ENCODE results near the gene CFAP45.

CFAP45 gene

GRCh38 chr1:159851407-159851806, 48.6 kb downstream of the CFAP45 start:
- DNase-seq (ENCODE audit: low spot score) = no peak

GRCh38 chr1:159849626-159850366, 50.2 kb downstream of the CFAP45 start:
- no peak for DNase-seq (ENCODE audit: low spot score)

GRCh38 chr1:159848326-159848725, 51.6 kb downstream of the CFAP45 start:
- DNase-seq (ENCODE audit: low spot score) = no peak

GRCh38 chr1:159847231-159847630, 52.7 kb downstream of the CFAP45 start:
- DNase-seq (ENCODE audit: low spot score) = no peak

GRCh38 chr1:159845751-159846629, 54.0 kb downstream of the CFAP45 start:
- DNase-seq (ENCODE audit: low spot score) = peak; percentile 22

- DNase-seq (ENCODE audit: low spot score) = no peak
Observed at GRCh38 chr1:159843459-159843858, 56.5 kb downstream of the CFAP45 start.

GRCh38 chr1:159841749-159842148, 58.2 kb downstream of the CFAP45 start:
- no peak for DNase-seq (ENCODE audit: low spot score)

- no peak for DNase-seq (ENCODE audit: low spot score)
Observed at GRCh38 chr1:159839116-159839849, 60.7 kb downstream of the CFAP45 start.

- no peak for DNase-seq (ENCODE audit: low spot score)
Observed at GRCh38 chr1:159838715-159839114, 61.2 kb downstream of the CFAP45 start.

- DNase-seq (ENCODE audit: low spot score) = no peak
Observed at GRCh38 chr1:159835862-159836525, 64.0 kb downstream of the CFAP45 start.

- DNase-seq (ENCODE audit: low spot score) = no peak
Observed at GRCh38 chr1:159835356-159835755, 64.6 kb downstream of the CFAP45 start.

GRCh38 chr1:159832309-159832708, 67.7 kb downstream of the CFAP45 start:
- no peak for DNase-seq (ENCODE audit: low spot score)

GRCh38 chr1:159831412-159832141, 68.4 kb downstream of the CFAP45 start:
- DNase-seq (ENCODE audit: low spot score) = no peak

- no peak for DNase-seq (ENCODE audit: low spot score)
Observed at GRCh38 chr1:159830722-159831121, 69.2 kb downstream of the CFAP45 start.

GRCh38 chr1:159829822-159830465, 70.0 kb downstream of the CFAP45 start:
- no peak for DNase-seq (ENCODE audit: low spot score)

GRCh38 chr1:159829273-159829634, 70.7 kb downstream of the CFAP45 start:
- DNase-seq (ENCODE audit: low spot score) = peak; percentile 61

GRCh38 chr1:159828581-159829272, 71.2 kb downstream of the CFAP45 start:
- no peak for DNase-seq (ENCODE audit: low spot score)

- no peak for DNase-seq (ENCODE audit: low spot score)
Observed at GRCh38 chr1:159828176-159828575, 71.8 kb downstream of the CFAP45 start.

GRCh38 chr1:159827549-159827948, 72.4 kb downstream of the CFAP45 start:
- DNase-seq (ENCODE audit: low spot score) = no peak

- no peak for DNase-seq (ENCODE audit: low spot score)
Observed at GRCh38 chr1:159827102-159827490, 72.9 kb downstream of the CFAP45 start.

Measured in HuH-7 (cell line).